GM20000 (cell line): Measurements from ENCODE around the gene TWF1.
"Not testable (repeated sequence)": the region's sequence is repeated elsewhere in the genome, so short reads cannot be mapped to it uniquely, and the experiment has no call there.

Experiments
- DNase-seq: peaks from one replicate; pipeline ENCODE4 v3.0.0; 2012; ENCODE audit warnings: low spot score
- CTCF ChIP-seq: IDR thresholded peaks from 2 replicates; pipeline ENCODE4 v1.5.1; 2012; ENCODE audit warnings: mild to moderate bottlenecking, control low read depth; ENCODE audit errors: extremely low read depth, missing control alignments

TWF1 gene

GRCh38 chr12:43754015-43754414 lies 52.1 kb downstream of the TWF1 start:
- TF ChIP-seq CTCF: no peak

GRCh38 chr12:43751360-43751759 lies 54.8 kb downstream of the TWF1 start:
- not testable (repeated sequence) for DNase-seq

More at GRCh38 chr12:43754015-43754414, 52.1 kb downstream of the TWF1 start:
- no peak for DNase-seq

DNA sequence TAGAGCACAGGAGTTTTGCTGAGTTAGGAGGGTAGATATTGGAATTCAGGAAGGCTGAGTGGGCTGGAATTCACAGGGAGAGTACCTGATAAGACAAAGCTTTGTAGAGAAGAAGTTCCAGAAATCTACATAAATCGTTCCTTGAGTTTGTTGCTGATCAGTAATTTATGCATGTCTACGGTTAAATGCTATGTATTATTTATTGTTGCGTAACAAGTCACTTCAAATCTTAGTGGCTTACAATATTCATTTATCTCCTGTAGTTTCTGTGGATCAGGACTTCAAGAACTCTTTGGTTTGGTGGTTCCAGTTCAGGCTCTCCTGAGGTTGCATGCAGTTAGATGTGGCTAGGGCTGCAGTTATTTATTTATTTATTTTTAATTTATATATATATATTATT lies 55.3 kb downstream of the TWF1 start:
- no peak for DNase-seq
- TF ChIP-seq CTCF: no peak

GRCh38 chr12:43749016-43749415 lies 57.1 kb downstream of the TWF1 start:
- no peak for TF ChIP-seq CTCF
- DNase-seq: no peak

DNA sequence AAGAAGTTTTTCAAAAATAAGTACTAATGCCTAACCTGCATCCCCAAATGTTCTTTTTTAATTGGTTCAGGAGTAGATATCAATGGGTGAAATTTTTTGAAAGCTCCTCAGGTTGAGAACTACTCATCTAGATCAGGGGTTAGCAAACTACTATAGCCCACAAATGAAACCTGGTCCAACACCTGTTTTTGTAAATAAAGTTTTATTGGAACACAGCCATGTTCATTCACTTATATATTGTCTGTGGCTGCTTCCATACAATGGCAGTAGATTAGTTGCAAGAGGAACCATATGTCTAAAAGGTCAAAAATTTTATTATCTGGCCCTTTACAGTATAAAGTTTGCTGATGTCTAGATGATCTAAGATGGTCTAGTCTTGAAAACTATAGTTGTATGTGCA lies 61.3 kb downstream of the TWF1 start:
- no peak for DNase-seq
- no peak for TF ChIP-seq CTCF
